Hepatocyte (in vitro differentiated cells): Measurements from ENCODE around the gene KCNQ1.

Source experiments
- CTCF ChIP-seq: fragments of 200-600 bp; sonication (generic); IDR thresholded peaks from 2 replicates; pipeline ENCODE4 v1.5.1; 2016; ENCODE audit warnings: antibody characterized with exemption, mild to moderate bottlenecking; ENCODE audit not compliant: poor library complexity
- EZH2 ChIP-seq: fragments of 200-600 bp; sonication (generic); IDR thresholded peaks from 2 replicates; pipeline ENCODE4 v1.6.1; 2016; ENCODE audit warnings: antibody characterized with exemption, mild to moderate bottlenecking, borderline replicate concordance

DNA sequence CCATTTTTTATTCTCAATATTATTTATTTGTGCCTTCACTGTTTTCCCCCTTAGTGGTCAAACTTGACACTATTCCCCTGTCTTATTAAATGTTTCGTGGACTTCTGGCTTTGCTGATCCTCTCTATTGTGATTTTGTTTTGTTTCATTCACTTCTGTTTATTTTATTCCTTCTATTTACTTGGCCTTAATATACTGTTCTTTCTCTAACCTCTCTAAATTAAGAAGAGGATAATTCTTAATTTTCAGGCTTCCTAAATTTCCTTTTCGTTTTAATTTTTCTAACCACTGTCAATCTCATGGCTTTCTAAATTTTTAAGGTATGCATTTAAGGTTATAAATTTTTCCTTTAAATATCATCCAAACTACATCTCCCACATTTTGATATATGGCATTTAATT, 338.0 kb downstream of the KCNQ1 start:
- no peak for TF ChIP-seq CTCF
- no peak for TF ChIP-seq EZH2
